MM.1S (cell line): Measurements from ENCODE around the gene MTCH1.

ENCODE experiments used
- DNase-seq: peaks from one replicate; pipeline ENCODE4 v3.0.0-alpha.2; 2015
- H2AFZ ChIP-seq: fragments of 300-600 bp; sonication (generic); 2 replicates; pipeline ENCODE4 v1.6.0; 2016; ENCODE audit warnings: antibody characterized with exemption, low read length
- H3F3A ChIP-seq: fragments of 300-600 bp; sonication (generic); 2 replicates; pipeline ENCODE4 v1.6.1; 2016; ENCODE audit warnings: mild to moderate bottlenecking, antibody characterized with exemption, low read length, moderate library complexity, mixed read lengths; ENCODE audit not compliant: insufficient read depth
- H3K27ac ChIP-seq: fragments of 300-600 bp; sonication (generic); 2 replicates; pipeline ENCODE4 v1.5.1; 2016; ENCODE audit warnings: mild to moderate bottlenecking, low read length
- H3K27me3 ChIP-seq: fragments of 300-600 bp; sonication (generic); replicated peaks from 2 replicates; pipeline ENCODE4 v1.6.0; 2016; ENCODE audit warnings: low read length; ENCODE audit not compliant: insufficient read depth
- H3K36me3 ChIP-seq: fragments of 300-600 bp; sonication (generic); replicated peaks from 2 replicates; pipeline ENCODE4 v1.6.1; 2016; ENCODE audit warnings: mild to moderate bottlenecking, low read length, mixed read lengths; ENCODE audit not compliant: insufficient read depth
- H3K4me1 ChIP-seq: fragments of 300-600 bp; sonication (generic); 2 replicates; pipeline ENCODE4 v1.6.1; 2016; ENCODE audit warnings: low read length, mixed read lengths
- H3K4me2 ChIP-seq: fragments of 300-600 bp; sonication (generic); 2 replicates; pipeline ENCODE4 v1.6.0; 2016; ENCODE audit warnings: low read depth, low read length
- H3K4me3 ChIP-seq: fragments of 300-600 bp; sonication (generic); 2 replicates; pipeline ENCODE4 v1.5.1; 2016; ENCODE audit warnings: low read length, mixed read lengths
- H3K79me2 ChIP-seq: fragments of 300-600 bp; sonication (generic); 2 replicates; pipeline ENCODE4 v1.6.1; 2016; ENCODE audit warnings: mixed run types, low read length, mixed read lengths
- H3K9ac ChIP-seq: fragments of 300-600 bp; sonication (generic); 2 replicates; pipeline ENCODE4 v1.6.1; 2016; ENCODE audit warnings: low read length, mixed read lengths
- H3K9me2 ChIP-seq: fragments of 300-600 bp; sonication (generic); replicated peaks from 2 replicates; pipeline ENCODE4 v1.6.1; 2016; ENCODE audit warnings: mild to moderate bottlenecking, low read length, mixed read lengths; ENCODE audit not compliant: insufficient read depth
- H3K9me3 ChIP-seq: fragments of 300-600 bp; sonication (generic); replicated peaks from 2 replicates; pipeline ENCODE4 v1.6.1; 2016; ENCODE audit warnings: mild to moderate bottlenecking, low read length, mixed read lengths; ENCODE audit not compliant: insufficient read depth
- H4K20me1 ChIP-seq: fragments of 300-600 bp; sonication (generic); 2 replicates; pipeline ENCODE4 v1.6.1; 2016; ENCODE audit warnings: mild to moderate bottlenecking, low read length, moderate library complexity, mixed read lengths; ENCODE audit not compliant: insufficient read depth
- CTCF ChIP-seq: fragments of 300-600 bp; sonication (generic); IDR thresholded peaks from 2 replicates; pipeline ENCODE4 v1.5.1; 2016; ENCODE audit warnings: antibody characterized with exemption, low read length, mixed read lengths
- EZH2 ChIP-seq: fragments of 300-600 bp; sonication (generic); optimal IDR thresholded peaks from 2 replicates; pipeline ENCODE3; 2017; ENCODE audit warnings: low read depth, mild to moderate bottlenecking, antibody characterized with exemption, low read length, mixed read lengths
- EZH2phosphoT487 ChIP-seq: fragments of 300-600 bp; sonication (generic); IDR thresholded peaks from 2 replicates; pipeline ENCODE4 v1.6.1; 2018; ENCODE audit warnings: antibody characterized with exemption, low read length

MTCH1 gene

GRCh38 chr6:36927691-36928546 lies 58.1 kb downstream of the MTCH1 start:
- Histone ChIP-seq H3K9me3 (no peaks in the 10 kb centered on the region), H3K27ac (no peak overlapping the region), H3K4me2 (no peak overlapping the region), H3K27me3 (no peaks in the 10 kb centered on the region), H4K20me1 (no peaks in the 10 kb centered on the region), H3K9me2 (no peaks in the 10 kb centered on the region), H3K4me1 (no peaks in the 10 kb centered on the region), H3K9ac (no peak overlapping the region), H3F3A (no peaks in the 10 kb centered on the region), H3K79me2 (no peaks in the 10 kb centered on the region), H3K36me3 (no peaks in the 10 kb centered on the region), H2AFZ (no peak overlapping the region), H3K4me3 (no peak overlapping the region)
- DNase-seq: no peak
- TF ChIP-seq CTCF: no peak
- TF ChIP-seq EZH2: no peak
- no peak for TF ChIP-seq EZH2phosphoT487

GRCh38 chr6:36926708-36927513 lies 59.1 kb downstream of the MTCH1 start:
- Histone ChIP-seq H3K4me1 (no peaks in the 10 kb centered on the region), H3K36me3 (no peaks in the 10 kb centered on the region), H3F3A (no peaks in the 10 kb centered on the region), H3K79me2 (no peaks in the 10 kb centered on the region), H3K27ac (no peak overlapping the region), H3K4me3 (no peak overlapping the region), H3K4me2 (no peak overlapping the region), H3K9me2 (no peaks in the 10 kb centered on the region), H3K9ac (no peak overlapping the region), H4K20me1 (no peaks in the 10 kb centered on the region), H3K9me3 (no peaks in the 10 kb centered on the region), H3K27me3 (no peaks in the 10 kb centered on the region), H2AFZ (no peak overlapping the region)
- DNase-seq: no peak
- TF ChIP-seq EZH2phosphoT487 (no peak), CTCF (no peak), EZH2 (no peak)

- Histone ChIP-seq H2AFZ (no peak overlapping the region), H3K4me2 (no peak overlapping the region), H3K4me3 (no peak overlapping the region), H3K27ac (no peak overlapping the region), H3K9me2 (no peaks in the 10 kb centered on the region), H3K4me1 (no peaks in the 10 kb centered on the region), H3K9me3 (no peaks in the 10 kb centered on the region), H3K79me2 (no peaks in the 10 kb centered on the region), H3K36me3 (no peaks in the 10 kb centered on the region), H4K20me1 (no peaks in the 10 kb centered on the region), H3K27me3 (no peaks in the 10 kb centered on the region), H3K9ac (no peak overlapping the region), H3F3A (no peaks in the 10 kb centered on the region)
- no peak for DNase-seq
- TF ChIP-seq EZH2: no peak
- no peak for TF ChIP-seq EZH2phosphoT487
- no peak for TF ChIP-seq CTCF
Observed at GRCh38 chr6:36925809-36926208, 60.2 kb downstream of the MTCH1 start.
